WTC11 (cell line): Measurements from ENCODE around the gene SRSF8. TPM values are rescaled to one million over a fixed set of nuclear protein-coding genes. Genes with fewer than 3 reads are reported as not detected.
"Not testable (repeated sequence)": the region's sequence is repeated elsewhere in the genome, so short reads cannot be mapped to it uniquely, and the experiment has no call there.

ENCODE experiments used
- ATAC-seq: fragments of 200-7000 bp; cut with Tn5 transposase; 2 replicates; pipeline ENCODE4 v1.10.0; 2021; ENCODE audit warnings: mild to moderate bottlenecking, moderate library complexity
- CTCF ChIA-PET: fragments of 300-600 bp; sonication (Branson Sonifier 250); formaldehyde crosslinking; loops from one replicate; lab custom pipeline; 2021; ENCODE audit warnings: antibody characterized with exemption; lab: Charles Lee
- POLR2A ChIA-PET: fragments of 350-600 bp; sonication (Branson Sonifier 250); formaldehyde crosslinking; loops from one replicate; lab custom pipeline; 2021; ENCODE audit warnings: antibody characterized with exemption; lab: Charles Lee
- DNase-seq: peaks from one replicate; pipeline ENCODE4 v3.0.0; 2021; ENCODE audit warnings: low spot score
- H3K27ac Mint-ChIP-seq: 2 replicates; pipeline ENCODE4 v1.8.0; 2021; ENCODE audit warnings: mixed read lengths
- H3K27me3 Mint-ChIP-seq: 2 replicates; pipeline ENCODE4 v1.8.0; 2021; ENCODE audit warnings: low read depth, mild to moderate bottlenecking, moderate library complexity, mixed read lengths
- H3K36me3 Mint-ChIP-seq: 2 replicates; pipeline ENCODE4 v1.8.0; 2021; ENCODE audit warnings: mixed read lengths
- H3K4me1 Mint-ChIP-seq: 2 replicates; pipeline ENCODE4 v1.8.0; 2022; ENCODE audit warnings: mixed read lengths
- H3K4me3 Mint-ChIP-seq: 2 replicates; pipeline ENCODE4 v1.8.0; 2021; ENCODE audit warnings: mild to moderate bottlenecking, moderate library complexity, mixed read lengths
- H3K9me3 Mint-ChIP-seq: 2 replicates; pipeline ENCODE4 v1.8.0; 2021; ENCODE audit warnings: mixed read lengths
- CREB1 ChIP-seq: sonication (generic); formaldehyde crosslinking; IDR thresholded peaks from 2 replicates; pipeline ENCODE4 v1.8.0; 2023; ENCODE audit warnings: mild to moderate bottlenecking, missing genetic modification reagents
- ESRRA ChIP-seq: sonication (generic); formaldehyde crosslinking; IDR thresholded peaks from 2 replicates; pipeline ENCODE4 v1.8.1; 2022; ENCODE audit warnings: mild to moderate bottlenecking, missing genetic modification reagents, borderline replicate concordance
- FOXJ3 ChIP-seq: sonication (generic); formaldehyde crosslinking; IDR thresholded peaks from 2 replicates; pipeline ENCODE4 v1.9.0; 2021; ENCODE audit warnings: missing genetic modification reagents, mild to moderate bottlenecking, borderline replicate concordance
- FOXK1 ChIP-seq: sonication (generic); formaldehyde crosslinking; IDR thresholded peaks from 2 replicates; pipeline ENCODE4 v1.8.0; 2022; ENCODE audit warnings: mild to moderate bottlenecking, moderate library complexity, missing genetic modification reagents
- NR2C2 ChIP-seq: sonication (generic); formaldehyde crosslinking; IDR thresholded peaks from 2 replicates; pipeline ENCODE4 v1.8.0; 2022; ENCODE audit warnings: mild to moderate bottlenecking, missing genetic modification reagents
- SOX15 ChIP-seq: fragments of 250-450 bp; sonication (Bioruptor Pico); IDR thresholded peaks from 2 replicates; pipeline ENCODE4 v1.9.0; 2021; ENCODE audit warnings: mild to moderate bottlenecking
- TEAD1 ChIP-seq: sonication (generic); formaldehyde crosslinking; IDR thresholded peaks from 2 replicates; pipeline ENCODE4 v1.8.0; 2022; ENCODE audit warnings: mild to moderate bottlenecking, missing genetic modification reagents
- TEAD4 ChIP-seq: sonication (generic); formaldehyde crosslinking; IDR thresholded peaks from 2 replicates; pipeline ENCODE4 v1.8.0; 2022; ENCODE audit warnings: mild to moderate bottlenecking, missing genetic modification reagents
- TP53 ChIP-seq: sonication (generic); formaldehyde crosslinking; IDR thresholded peaks from 2 replicates; pipeline ENCODE4 v1.8.1; 2023; ENCODE audit warnings: mild to moderate bottlenecking, missing genetic modification reagents
- ZNF219 ChIP-seq: sonication (generic); formaldehyde crosslinking; IDR thresholded peaks from 2 replicates; pipeline ENCODE4 v1.8.0; 2023; ENCODE audit warnings: missing genetic modification reagents, mild to moderate bottlenecking, borderline replicate concordance
- total RNA-seq: library from RNA; stranded (reverse); gene quantifications from 3 replicates; pipeline ENCODE4 v1.2.3, GENCODE V29; 2021
- TF ChIP-seq, protein P1 (sequence below): fragments of 250-450 bp; sonication (Bioruptor Pico); IDR thresholded peaks from 2 replicates; pipeline ENCODE4 v1.9.0; 2021; ENCODE audit warnings: moderate library complexity, mild to moderate bottlenecking, inconsistent platforms, borderline replicate concordance
- TF ChIP-seq, protein P2 (sequence below): fragments of 250-450 bp; sonication (Bioruptor Pico); IDR thresholded peaks from 2 replicates; pipeline ENCODE4 v1.8.0; 2021; ENCODE audit warnings: mild to moderate bottlenecking
- TF ChIP-seq, protein P3 (sequence below): sonication (generic); formaldehyde crosslinking; IDR thresholded peaks from 2 replicates; pipeline ENCODE4 v1.8.1; 2022; ENCODE audit warnings: low read depth, missing genetic modification reagents, borderline replicate concordance
- TF ChIP-seq, protein P4 (sequence below): sonication (generic); formaldehyde crosslinking; IDR thresholded peaks from 2 replicates; pipeline ENCODE4 v1.8.1; 2023; ENCODE audit warnings: mild to moderate bottlenecking, missing genetic modification reagents, moderate library complexity

The SRSF8 gene
- total RNA-seq, 1 experiment from 2014 or later = 20.9 TPM

DNA sequence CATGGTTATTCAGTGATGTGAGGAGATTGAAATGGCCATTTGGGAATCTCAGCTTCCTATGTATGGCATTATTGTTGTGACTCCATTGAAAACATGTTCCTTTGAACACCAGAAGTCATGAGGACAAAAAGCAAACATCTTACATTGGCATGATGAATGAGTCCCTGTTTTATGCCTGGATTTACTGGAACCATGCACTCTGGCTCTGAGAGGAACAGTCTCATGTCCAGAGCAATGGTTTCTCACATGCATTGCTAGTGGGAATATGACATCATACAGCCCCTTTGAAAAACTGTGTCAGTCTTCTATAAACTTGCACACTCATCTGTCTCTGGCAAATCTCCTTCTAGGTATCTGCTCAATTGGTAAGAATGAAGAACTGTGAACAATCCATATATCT lies 20.9 kb upstream of the SRSF8 start (continued):
- TF ChIP-seq, protein P1, sequence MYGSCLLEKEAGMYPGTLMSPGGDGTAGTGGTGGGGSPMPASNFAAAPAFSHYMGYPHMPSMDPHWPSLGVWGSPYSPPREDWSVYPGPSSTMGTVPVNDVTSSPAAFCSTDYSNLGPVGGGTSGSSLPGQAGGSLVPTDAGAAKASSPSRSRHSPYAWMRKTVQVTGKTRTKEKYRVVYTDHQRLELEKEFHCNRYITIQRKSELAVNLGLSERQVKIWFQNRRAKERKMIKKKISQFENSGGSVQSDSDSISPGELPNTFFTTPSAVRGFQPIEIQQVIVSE (CRISPR knock-in tag) = no peak
- TF ChIP-seq, protein P2, sequence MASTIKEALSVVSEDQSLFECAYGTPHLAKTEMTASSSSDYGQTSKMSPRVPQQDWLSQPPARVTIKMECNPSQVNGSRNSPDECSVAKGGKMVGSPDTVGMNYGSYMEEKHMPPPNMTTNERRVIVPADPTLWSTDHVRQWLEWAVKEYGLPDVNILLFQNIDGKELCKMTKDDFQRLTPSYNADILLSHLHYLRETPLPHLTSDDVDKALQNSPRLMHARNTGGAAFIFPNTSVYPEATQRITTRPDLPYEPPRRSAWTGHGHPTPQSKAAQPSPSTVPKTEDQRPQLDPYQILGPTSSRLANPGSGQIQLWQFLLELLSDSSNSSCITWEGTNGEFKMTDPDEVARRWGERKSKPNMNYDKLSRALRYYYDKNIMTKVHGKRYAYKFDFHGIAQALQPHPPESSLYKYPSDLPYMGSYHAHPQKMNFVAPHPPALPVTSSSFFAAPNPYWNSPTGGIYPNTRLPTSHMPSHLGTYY (CRISPR knock-in tag) = no peak
- TF ChIP-seq TEAD1 (no peak), TP53 (CRISPR knock-in tag) (no peak)

DNA sequence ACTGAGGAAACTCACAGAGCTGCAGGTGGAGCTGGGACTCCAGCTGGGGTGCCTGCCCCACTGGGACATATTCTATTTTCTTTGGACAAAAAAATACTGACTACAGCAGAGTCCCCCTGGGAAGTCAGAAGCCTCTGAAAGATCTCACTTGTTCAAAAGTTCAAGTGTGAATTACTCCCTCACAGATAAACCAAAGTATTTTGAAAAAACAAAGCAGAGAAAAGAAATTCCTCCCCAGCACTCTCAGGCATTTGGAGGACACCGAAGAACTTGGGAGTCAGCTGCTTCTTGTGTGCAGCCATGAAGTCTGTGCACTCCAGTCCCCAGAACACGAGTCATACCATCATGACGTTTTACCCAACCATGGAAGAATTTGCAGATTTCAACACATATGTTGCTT lies 17.6 kb upstream of the SRSF8 start, which contains the start of gene KDM4F:
Gene KDM4F, plus strand, starts transcription at position 301 of the 400 bp plus-strand sequence.
- CTCF ChIA-PET, H3K4me3 Mint-ChIP-seq, ATAC-seq, H3K27ac Mint-ChIP-seq, H3K4me1 Mint-ChIP-seq, POLR2A ChIA-PET, DNase-seq, H3K36me3 Mint-ChIP-seq, H3K9me3 Mint-ChIP-seq: not testable (repeated sequence)
- H3K27me3 Mint-ChIP-seq = peaks cover 22% of the 10 kb centered on the region

DNA sequence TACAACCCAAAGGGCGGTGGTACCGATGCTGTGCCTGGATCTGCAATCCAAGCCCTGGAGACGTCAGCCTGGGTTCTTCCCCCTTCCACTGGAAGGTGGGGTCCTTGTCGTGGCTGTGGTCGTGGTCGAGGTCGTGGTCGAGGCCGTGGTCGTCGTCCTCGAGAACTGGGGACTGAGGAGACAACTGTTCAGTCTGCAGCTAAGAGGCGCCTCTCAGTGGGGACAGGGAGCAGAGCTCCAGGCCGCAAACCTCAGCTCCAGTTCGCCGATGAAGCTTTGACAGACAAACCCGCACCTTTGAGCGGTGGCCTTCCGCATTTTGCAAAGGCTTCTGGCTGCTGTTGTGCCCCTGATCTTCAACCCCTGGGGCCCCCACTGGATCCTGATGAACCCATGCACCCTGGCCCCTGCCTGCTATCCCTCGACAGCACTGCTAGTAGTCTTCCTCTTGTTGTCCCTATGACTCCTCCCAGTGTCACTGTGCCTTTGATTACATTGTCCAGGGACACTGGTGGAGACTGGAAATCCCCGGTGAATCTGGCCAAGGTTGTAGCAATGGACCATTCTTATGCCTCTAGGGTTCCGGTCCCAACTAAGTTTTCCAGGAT lies 16.0 kb upstream of the SRSF8 start:
- Mint-ChIP-seq H3K9me3 (no peaks in the 10 kb centered on the region), H3K27ac (no peak overlapping the region), H3K4me3 (no peak overlapping the region), H3K4me1 (no peaks in the 10 kb centered on the region), H3K36me3 (no peaks in the 10 kb centered on the region), H3K27me3 (peaks cover 24% of the 10 kb centered on the region)
- DNase-seq = no peak
- ATAC-seq = no peak; the same call in 1 of the 2 replicates
- ChIA-PET CTCF (interaction anchor here (0.7 to 1.0 kb wide), 2 partner anchors 16 to 40 kb away, joined by 3 read pairs; partner anchors contain the start of gene SRSF8), POLR2A (no interaction called here)
- TF ChIP-seq TEAD4 (no peak), CREB1 (no peak), ESRRA (CRISPR knock-in tag) (no peak), NR2C2 (CRISPR knock-in tag) (no peak)
- TF ChIP-seq, protein P3, sequence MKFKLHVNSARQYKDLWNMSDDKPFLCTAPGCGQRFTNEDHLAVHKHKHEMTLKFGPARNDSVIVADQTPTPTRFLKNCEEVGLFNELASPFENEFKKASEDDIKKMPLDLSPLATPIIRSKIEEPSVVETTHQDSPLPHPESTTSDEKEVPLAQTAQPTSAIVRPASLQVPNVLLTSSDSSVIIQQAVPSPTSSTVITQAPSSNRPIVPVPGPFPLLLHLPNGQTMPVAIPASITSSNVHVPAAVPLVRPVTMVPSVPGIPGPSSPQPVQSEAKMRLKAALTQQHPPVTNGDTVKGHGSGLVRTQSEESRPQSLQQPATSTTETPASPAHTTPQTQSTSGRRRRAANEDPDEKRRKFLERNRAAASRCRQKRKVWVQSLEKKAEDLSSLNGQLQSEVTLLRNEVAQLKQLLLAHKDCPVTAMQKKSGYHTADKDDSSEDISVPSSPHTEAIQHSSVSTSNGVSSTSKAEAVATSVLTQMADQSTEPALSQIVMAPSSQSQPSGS (CRISPR knock-in tag) = no peak
- TF ChIP-seq, protein P4, sequence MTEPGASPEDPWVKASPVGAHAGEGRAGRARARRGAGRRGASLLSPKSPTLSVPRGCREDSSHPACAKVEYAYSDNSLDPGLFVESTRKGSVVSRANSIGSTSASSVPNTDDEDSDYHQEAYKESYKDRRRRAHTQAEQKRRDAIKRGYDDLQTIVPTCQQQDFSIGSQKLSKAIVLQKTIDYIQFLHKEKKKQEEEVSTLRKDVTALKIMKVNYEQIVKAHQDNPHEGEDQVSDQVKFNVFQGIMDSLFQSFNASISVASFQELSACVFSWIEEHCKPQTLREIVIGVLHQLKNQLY (CRISPR knock-in tag) = no peak

DNA sequence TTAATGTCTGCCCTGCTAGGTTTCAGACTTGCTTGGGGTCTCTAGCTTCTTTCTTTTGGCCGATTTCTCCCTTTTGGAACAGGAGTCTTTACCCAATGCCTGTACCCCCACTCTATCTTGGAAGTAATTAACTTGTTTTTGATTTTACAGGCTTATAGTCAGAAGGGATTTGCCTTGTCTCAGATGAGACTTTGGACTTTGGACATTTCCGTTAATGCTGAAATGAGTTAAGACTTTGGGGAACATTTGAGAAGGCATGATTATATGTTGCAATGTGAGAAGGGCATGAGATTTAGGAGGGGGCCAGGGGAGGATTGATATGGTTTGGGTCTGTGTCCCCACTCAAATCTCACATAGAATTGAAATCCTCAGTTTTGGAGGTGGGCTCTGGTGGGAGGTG lies 12.4 kb upstream of the SRSF8 start:
- ChIA-PET POLR2A (no interaction called here), CTCF (no interaction called here)
- DNase-seq (no peak), ATAC-seq (no peak)
- Mint-ChIP-seq H3K27ac (no peak overlapping the region), H3K27me3 (peaks cover 29% of the 10 kb centered on the region), H3K4me3 (no peak overlapping the region), H3K4me1 (no peaks in the 10 kb centered on the region), H3K9me3 (no peaks in the 10 kb centered on the region), H3K36me3 (no peaks in the 10 kb centered on the region)
- TF ChIP-seq FOXK1 (CRISPR knock-in tag) (no peak), SOX15 (no peak), FOXJ3 (CRISPR knock-in tag) (no peak), ZNF219 (no peak), TP53 (CRISPR knock-in tag) (no peak)
- TF ChIP-seq, protein P2 (CRISPR knock-in tag) = no peak
